ENCODE data around the gene SIGMAR1. TPM values are rescaled to one million over a fixed set of nuclear protein-coding genes. Genes with fewer than 3 reads are reported as not detected.
A peak's percentile ranks its signal among the peaks of the same experiment; 100 is the strongest.

Gene SIGMAR1
- polyA plus RNA-seq, 1 donor from 2014 or later = 52.5 TPM

- Histone ChIP-seq H3K27me3 (ENCODE audit: insufficient read depth, low read depth, low read length) (no peaks in the 10 kb centered on the region), H3K27ac (ENCODE audit: low read length) (no peak overlapping the region), H3K4me2 (ENCODE audit: low read length) (no peak overlapping the region), H3K79me2 (replicated peaks; ENCODE audit: insufficient read depth, low read length) (no peaks in the 10 kb centered on the region), H3K9me2 (ENCODE audit: insufficient read depth, low read length) (no peaks in the 10 kb centered on the region), H3K9ac (ENCODE audit: low read length) (no peak overlapping the region), H4K20me1 (ENCODE audit: insufficient read depth) (no peaks in the 10 kb centered on the region), H3F3A (ENCODE audit: insufficient read depth, low read length, poor library complexity, severe bottlenecking) (no peaks in the 10 kb centered on the region), H2AFZ (ENCODE audit: low read depth, low read length) (no peak overlapping the region), H3K9me3 (ENCODE audit: low read length) (no peaks in the 10 kb centered on the region), H3K36me3 (ENCODE audit: insufficient read depth, low read length) (no peaks in the 10 kb centered on the region), H3K4me3 (ENCODE audit: low read length) (no peak overlapping the region)
- no peak for TF ChIP-seq SMC3 (conservative IDR thresholded peaks at IDR 0.05; ENCODE audit: poor library complexity)
- TF ChIP-seq RAD21 (conservative IDR thresholded peaks at IDR 0.05) = no peak
- no peak for TF ChIP-seq MXI1 (conservative IDR thresholded peaks at IDR 0.05; ENCODE audit: poor library complexity, severe bottlenecking)
- TF ChIP-seq, protein P1, sequence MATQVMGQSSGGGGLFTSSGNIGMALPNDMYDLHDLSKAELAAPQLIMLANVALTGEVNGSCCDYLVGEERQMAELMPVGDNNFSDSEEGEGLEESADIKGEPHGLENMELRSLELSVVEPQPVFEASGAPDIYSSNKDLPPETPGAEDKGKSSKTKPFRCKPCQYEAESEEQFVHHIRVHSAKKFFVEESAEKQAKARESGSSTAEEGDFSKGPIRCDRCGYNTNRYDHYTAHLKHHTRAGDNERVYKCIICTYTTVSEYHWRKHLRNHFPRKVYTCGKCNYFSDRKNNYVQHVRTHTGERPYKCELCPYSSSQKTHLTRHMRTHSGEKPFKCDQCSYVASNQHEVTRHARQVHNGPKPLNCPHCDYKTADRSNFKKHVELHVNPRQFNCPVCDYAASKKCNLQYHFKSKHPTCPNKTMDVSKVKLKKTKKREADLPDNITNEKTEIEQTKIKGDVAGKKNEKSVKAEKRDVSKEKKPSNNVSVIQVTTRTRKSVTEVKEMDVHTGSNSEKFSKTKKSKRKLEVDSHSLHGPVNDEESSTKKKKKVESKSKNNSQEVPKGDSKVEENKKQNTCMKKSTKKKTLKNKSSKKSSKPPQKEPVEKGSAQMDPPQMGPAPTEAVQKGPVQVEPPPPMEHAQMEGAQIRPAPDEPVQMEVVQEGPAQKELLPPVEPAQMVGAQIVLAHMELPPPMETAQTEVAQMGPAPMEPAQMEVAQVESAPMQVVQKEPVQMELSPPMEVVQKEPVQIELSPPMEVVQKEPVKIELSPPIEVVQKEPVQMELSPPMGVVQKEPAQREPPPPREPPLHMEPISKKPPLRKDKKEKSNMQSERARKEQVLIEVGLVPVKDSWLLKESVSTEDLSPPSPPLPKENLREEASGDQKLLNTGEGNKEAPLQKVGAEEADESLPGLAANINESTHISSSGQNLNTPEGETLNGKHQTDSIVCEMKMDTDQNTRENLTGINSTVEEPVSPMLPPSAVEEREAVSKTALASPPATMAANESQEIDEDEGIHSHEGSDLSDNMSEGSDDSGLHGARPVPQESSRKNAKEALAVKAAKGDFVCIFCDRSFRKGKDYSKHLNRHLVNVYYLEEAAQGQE (IDR thresholded peaks at IDR 0.05; ENCODE audit: borderline replicate concordance) = no peak
- no peak for TF ChIP-seq TAF1 (IDR thresholded peaks at IDR 0.05; ENCODE audit: low read depth)
- TF ChIP-seq, protein P2, sequence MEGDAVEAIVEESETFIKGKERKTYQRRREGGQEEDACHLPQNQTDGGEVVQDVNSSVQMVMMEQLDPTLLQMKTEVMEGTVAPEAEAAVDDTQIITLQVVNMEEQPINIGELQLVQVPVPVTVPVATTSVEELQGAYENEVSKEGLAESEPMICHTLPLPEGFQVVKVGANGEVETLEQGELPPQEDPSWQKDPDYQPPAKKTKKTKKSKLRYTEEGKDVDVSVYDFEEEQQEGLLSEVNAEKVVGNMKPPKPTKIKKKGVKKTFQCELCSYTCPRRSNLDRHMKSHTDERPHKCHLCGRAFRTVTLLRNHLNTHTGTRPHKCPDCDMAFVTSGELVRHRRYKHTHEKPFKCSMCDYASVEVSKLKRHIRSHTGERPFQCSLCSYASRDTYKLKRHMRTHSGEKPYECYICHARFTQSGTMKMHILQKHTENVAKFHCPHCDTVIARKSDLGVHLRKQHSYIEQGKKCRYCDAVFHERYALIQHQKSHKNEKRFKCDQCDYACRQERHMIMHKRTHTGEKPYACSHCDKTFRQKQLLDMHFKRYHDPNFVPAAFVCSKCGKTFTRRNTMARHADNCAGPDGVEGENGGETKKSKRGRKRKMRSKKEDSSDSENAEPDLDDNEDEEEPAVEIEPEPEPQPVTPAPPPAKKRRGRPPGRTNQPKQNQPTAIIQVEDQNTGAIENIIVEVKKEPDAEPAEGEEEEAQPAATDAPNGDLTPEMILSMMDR (IDR thresholded peaks at IDR 0.05; ENCODE audit: poor library complexity, severe bottlenecking) = no peak
- TF ChIP-seq EZH2 (IDR thresholded peaks at IDR 0.05; ENCODE audit: borderline replicate concordance, insufficient read depth, low read length, poor library complexity, severe bottlenecking) = no peak
- TF ChIP-seq POLR2AphosphoS5 (IDR thresholded peaks at IDR 0.05) = no peak
- TF ChIP-seq EP300 (conservative IDR thresholded peaks at IDR 0.05; ENCODE audit: poor library complexity, severe bottlenecking) = no peak
Observed at GRCh38 chr9:34669809-34670562, 32.4 kb upstream of the SIGMAR1 start.

DNA sequence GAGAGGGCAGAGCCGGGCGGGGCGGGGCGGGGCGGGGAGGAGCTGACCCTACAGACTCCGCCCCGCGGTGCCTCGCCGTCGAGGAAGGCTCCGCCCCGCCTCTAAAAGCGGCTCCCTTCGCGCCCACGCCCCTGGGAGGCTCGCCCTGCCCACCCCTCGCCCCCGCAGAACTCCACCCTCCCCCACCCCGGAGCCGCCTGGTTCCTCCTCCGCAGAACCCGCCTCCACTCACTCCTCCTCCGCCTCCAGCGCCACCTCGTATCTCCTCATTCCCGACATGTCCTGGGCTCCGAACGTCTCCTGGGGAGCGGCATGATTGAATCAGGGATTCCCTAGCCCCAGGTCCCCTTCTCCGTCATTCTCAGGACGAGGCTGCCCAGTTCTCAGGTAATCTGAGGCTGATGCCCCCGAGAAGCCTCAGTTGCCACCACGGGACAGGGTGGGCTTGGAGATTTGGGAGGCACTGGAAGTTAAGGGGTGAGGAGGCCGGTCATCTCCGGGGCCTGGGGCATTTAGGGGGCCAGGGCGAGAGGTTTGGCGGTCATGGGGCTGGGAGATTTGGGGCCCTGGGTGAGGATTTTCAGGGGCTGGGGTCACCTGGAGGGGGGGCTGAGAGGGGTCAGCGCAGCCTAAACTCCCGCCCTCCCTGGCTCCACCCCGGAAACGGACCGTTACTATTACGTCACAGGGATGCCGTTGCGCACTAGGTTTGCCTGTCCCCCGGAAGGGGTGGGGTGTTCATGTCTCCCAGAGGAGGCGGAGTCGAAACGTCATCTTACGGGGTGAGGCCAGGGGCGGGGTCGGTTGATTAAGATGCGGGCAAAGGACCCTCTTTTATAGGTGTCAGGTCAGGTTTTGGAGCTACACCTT is 28.0 kb upstream of the SIGMAR1 start:
- H4K20me1 ChIP-seq (ENCODE audit: insufficient read depth) = no peaks in the 10 kb centered on the region
- H3K27ac ChIP-seq (ENCODE audit: low read length) = peak overlapping the region; percentile 83
- no peaks in the 10 kb centered on the region for H3F3A ChIP-seq (ENCODE audit: insufficient read depth, low read length, poor library complexity, severe bottlenecking)
- peak overlapping the region; percentile 92 for H3K4me3 ChIP-seq (ENCODE audit: low read length)
- peak; percentile 46 for TF ChIP-seq MXI1 (conservative IDR thresholded peaks at IDR 0.05; ENCODE audit: poor library complexity, severe bottlenecking)
- TF ChIP-seq POLR2AphosphoS5 (IDR thresholded peaks at IDR 0.05) = peak; percentile 82
- TF ChIP-seq SMC3 (conservative IDR thresholded peaks at IDR 0.05; ENCODE audit: poor library complexity) = peak; percentile 11
- TF ChIP-seq EP300 (conservative IDR thresholded peaks at IDR 0.05; ENCODE audit: poor library complexity, severe bottlenecking) = peak; percentile 35
- TF ChIP-seq EZH2 (IDR thresholded peaks at IDR 0.05; ENCODE audit: borderline replicate concordance, insufficient read depth, low read length, poor library complexity, severe bottlenecking) = no peak
- TF ChIP-seq, protein P1 (IDR thresholded peaks at IDR 0.05; ENCODE audit: borderline replicate concordance) = peak; percentile 61
- H3K79me2 ChIP-seq (replicated peaks; ENCODE audit: insufficient read depth, low read length) = no peaks in the 10 kb centered on the region
- H3K9me2 ChIP-seq (ENCODE audit: insufficient read depth, low read length) = no peaks in the 10 kb centered on the region
- H3K27me3 ChIP-seq (ENCODE audit: insufficient read depth, low read depth, low read length) = no peaks in the 10 kb centered on the region
- H3K4me2 ChIP-seq (ENCODE audit: low read length) = peak overlapping the region; percentile 40
- H3K9ac ChIP-seq (ENCODE audit: low read length) = peak overlapping the region; percentile 94
- peak overlapping the region; percentile 94 for H2AFZ ChIP-seq (ENCODE audit: low read depth, low read length)
- no peaks in the 10 kb centered on the region for H3K36me3 ChIP-seq (ENCODE audit: insufficient read depth, low read length)
- no peaks in the 10 kb centered on the region for H3K9me3 ChIP-seq (ENCODE audit: low read length)
